Karpas-422 (cell line): ENCODE measurements around the gene GABPB1. TPM values are rescaled to one million over a fixed set of nuclear protein-coding genes. Genes with fewer than 3 reads are reported as not detected.
A peak's percentile ranks its signal among the peaks of the same experiment; 100 is the strongest.

Experiments used
- DNase-seq: peaks from one replicate; pipeline ENCODE4 v3.0.0-alpha.2; 2015
- H2AFZ ChIP-seq: fragments of 200-600 bp; sonication (generic); 2 replicates; pipeline ENCODE4 v1.6.1; 2014; ENCODE audit warnings: antibody characterized with exemption, low read length, mixed read lengths
- H3K27ac ChIP-seq: fragments of 200-600 bp; sonication (generic); 2 replicates; pipeline ENCODE4 v1.5.1; 2014; ENCODE audit warnings: mild to moderate bottlenecking, low read length, moderate library complexity
- H3K27me3 ChIP-seq: fragments of 200-600 bp; sonication (generic); 2 replicates; pipeline ENCODE4 v1.6.1; 2014; ENCODE audit warnings: low read length, mixed read lengths
- H3K36me3 ChIP-seq: fragments of 200-600 bp; sonication (generic); 2 replicates; pipeline ENCODE4 v1.6.1; 2014; ENCODE audit warnings: low read length, mixed read lengths; ENCODE audit not compliant: insufficient read depth
- H3K4me1 ChIP-seq: fragments of 200-600 bp; sonication (generic); 2 replicates; pipeline ENCODE4 v1.6.1; 2014; ENCODE audit warnings: mild to moderate bottlenecking, low read length, mixed read lengths
- H3K4me2 ChIP-seq: fragments of 200-600 bp; sonication (generic); 2 replicates; pipeline ENCODE4 v1.6.1; 2014; ENCODE audit warnings: low read length, low read depth, mild to moderate bottlenecking; ENCODE audit not compliant: poor library complexity, severe bottlenecking
- H3K4me3 ChIP-seq: fragments of 200-600 bp; sonication (generic); 2 replicates; pipeline ENCODE4 v1.5.1; 2014; ENCODE audit warnings: mild to moderate bottlenecking, antibody characterized with exemption, low read length, mixed read lengths
- H3K79me2 ChIP-seq: fragments of 200-600 bp; sonication (generic); 2 replicates; pipeline ENCODE4 v1.6.1; 2014; ENCODE audit warnings: mild to moderate bottlenecking, low read length, mixed read lengths
- H3K9ac ChIP-seq: fragments of 200-600 bp; sonication (generic); 2 replicates; pipeline ENCODE4 v1.6.0; 2014; ENCODE audit warnings: low read length
- H3K9me2 ChIP-seq: fragments of 200-600 bp; sonication (generic), shearing (Covaris generic); replicated peaks from 2 replicates; pipeline ENCODE4 v1.6.0; 2014; ENCODE audit warnings: mild to moderate bottlenecking, low read length, moderate library complexity; ENCODE audit not compliant: insufficient read depth
- H3K9me3 ChIP-seq: fragments of 300-700, 200-600 bp; sonication (generic); 2 replicates; pipeline ENCODE4 v1.6.1; 2014; ENCODE audit warnings: low read length, mixed read lengths
- H4K20me1 ChIP-seq: fragments of 200-600 bp; sonication (generic); 2 replicates; pipeline ENCODE4 v1.6.1; 2014; ENCODE audit warnings: mild to moderate bottlenecking, antibody characterized with exemption, low read length, low read depth; ENCODE audit not compliant: insufficient read depth
- total RNA-seq: library from RNA; depleted of rRNA; stranded (reverse); fragments of >200 nt; shearing (Covaris generic); gene quantifications from 2 replicates; pipeline ENCODE4 v1.2.3, GENCODE V29; 2014; ENCODE audit warnings: low replicate concordance

GABPB1 gene
- total RNA-seq, 1 experiment from 2014 or later, result 30.4 TPM

GRCh38 chr15:50355619-50355905, 564 bp upstream of the GABPB1 start:
- no peaks in the 10 kb centered on the region for H3K9me3 ChIP-seq
- no peak for DNase-seq
- peaks cover 32% of the 10 kb centered on the region for H3K36me3 ChIP-seq
- H3K4me2 ChIP-seq, result peak overlapping the region; percentile 91
- H3K27me3 ChIP-seq, result no peaks in the 10 kb centered on the region
- peak overlapping the region; percentile 90 for H3K4me3 ChIP-seq
- no peak overlapping the region for H2AFZ ChIP-seq
- H4K20me1 ChIP-seq, result no peaks in the 10 kb centered on the region; the same call in 1 of the 2 replicates
- peak overlapping the region; percentile 97 for H3K9ac ChIP-seq
- peak overlapping the region; percentile 84 for H3K27ac ChIP-seq
- H3K4me1 ChIP-seq, result peaks cover 43% of the 10 kb centered on the region
- H3K79me2 ChIP-seq, result peaks cover 73% of the 10 kb centered on the region
- H3K9me2 ChIP-seq, result no peaks in the 10 kb centered on the region

GRCh38 chr15:50353975-50354837, 792 bp downstream of the GABPB1 start:
- Histone ChIP-seq H3K79me2 (peaks cover 86% of the 10 kb centered on the region), H2AFZ (no peak overlapping the region; the same call in 1 of the 2 replicates), H3K27ac (peak overlapping the region; percentile 84), H3K4me3 (peak overlapping the region; percentile 90), H3K36me3 (peaks cover 26% of the 10 kb centered on the region), H3K9me3 (no peaks in the 10 kb centered on the region), H3K27me3 (no peaks in the 10 kb centered on the region), H3K9me2 (no peaks in the 10 kb centered on the region), H3K4me1 (peaks cover 57% of the 10 kb centered on the region), H3K9ac (peak overlapping the region; percentile 97), H4K20me1 (no peaks in the 10 kb centered on the region; the same call in 1 of the 2 replicates), H3K4me2 (peak overlapping the region; percentile 91)
- DNase-seq, result peak; percentile 79

DNA sequence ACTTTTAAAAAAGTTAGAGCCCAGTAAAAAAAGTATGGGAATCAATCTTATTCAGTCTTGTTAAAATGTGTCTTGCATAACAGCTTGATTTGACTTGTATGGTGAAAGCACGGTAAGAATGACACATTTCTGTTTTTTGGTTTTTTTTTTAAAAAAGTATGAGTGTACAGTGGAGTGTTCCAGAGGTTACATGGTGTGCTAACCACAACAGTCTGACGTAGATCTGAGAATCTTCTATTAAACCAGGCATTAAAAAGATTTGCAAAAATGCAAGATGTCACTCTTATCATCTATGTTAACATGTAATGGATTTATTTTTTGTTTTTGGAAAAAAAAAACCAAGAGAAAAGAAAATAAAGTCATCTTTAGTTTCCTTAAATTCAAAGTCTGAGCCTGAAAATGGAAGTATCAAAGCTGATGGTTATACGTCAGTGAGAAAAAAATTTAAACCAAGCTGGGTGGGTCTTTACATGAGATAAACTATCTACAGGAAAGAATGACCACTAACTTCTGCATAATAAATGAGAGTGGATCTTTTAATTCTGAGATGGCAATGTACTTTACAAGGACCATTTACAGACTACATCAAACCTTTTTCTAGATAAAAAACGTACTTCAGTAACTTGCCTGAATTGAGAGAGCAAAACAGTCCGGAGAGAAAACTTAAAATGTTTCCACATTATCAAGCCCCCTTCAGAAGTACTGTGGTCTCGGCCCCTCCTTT, 1.6 kb downstream of the GABPB1 start:
- peak overlapping the region; percentile 84 for H3K27ac ChIP-seq
- no peaks in the 10 kb centered on the region for H3K27me3 ChIP-seq
- no peak overlapping the region for H2AFZ ChIP-seq
- peak; percentile 65 for DNase-seq
- H3K36me3 ChIP-seq, result peaks cover 20% of the 10 kb centered on the region
- H3K9ac ChIP-seq, result peak overlapping the region; percentile 97
- H3K9me2 ChIP-seq, result no peaks in the 10 kb centered on the region
- no peaks in the 10 kb centered on the region for H3K9me3 ChIP-seq
- no peaks in the 10 kb centered on the region; the same call in 1 of the 2 replicates for H4K20me1 ChIP-seq
- peaks cover 94% of the 10 kb centered on the region for H3K79me2 ChIP-seq
- H3K4me1 ChIP-seq, result peaks cover 59% of the 10 kb centered on the region
- peak overlapping the region; percentile 90 for H3K4me3 ChIP-seq
- peak overlapping the region; percentile 91 for H3K4me2 ChIP-seq

- DNase-seq, result no peak
- Histone ChIP-seq H3K27ac (peak overlapping the region; percentile 7; the same call in 1 of the 2 replicates), H3K9me3 (no peaks in the 10 kb centered on the region), H3K9me2 (no peaks in the 10 kb centered on the region), H3K4me1 (peaks cover 44% of the 10 kb centered on the region), H3K4me2 (peak overlapping the region; percentile 91), H3K4me3 (peak overlapping the region; percentile 31; the same call in 1 of the 2 replicates), H3K27me3 (no peaks in the 10 kb centered on the region), H3K9ac (peak overlapping the region; percentile 23), H4K20me1 (no peaks in the 10 kb centered on the region; the same call in 1 of the 2 replicates), H2AFZ (no peak overlapping the region), H3K79me2 (peaks cover 99% of the 10 kb centered on the region), H3K36me3 (no peaks in the 10 kb centered on the region)
These were observed 4.4 kb downstream of the GABPB1 start for GRCh38 chr15:50350621-50351020.

GRCh38 chr15:50345298-50345697, 9.7 kb downstream of the GABPB1 start:
- H3K79me2 ChIP-seq, result peaks cover 88% of the 10 kb centered on the region

DNA sequence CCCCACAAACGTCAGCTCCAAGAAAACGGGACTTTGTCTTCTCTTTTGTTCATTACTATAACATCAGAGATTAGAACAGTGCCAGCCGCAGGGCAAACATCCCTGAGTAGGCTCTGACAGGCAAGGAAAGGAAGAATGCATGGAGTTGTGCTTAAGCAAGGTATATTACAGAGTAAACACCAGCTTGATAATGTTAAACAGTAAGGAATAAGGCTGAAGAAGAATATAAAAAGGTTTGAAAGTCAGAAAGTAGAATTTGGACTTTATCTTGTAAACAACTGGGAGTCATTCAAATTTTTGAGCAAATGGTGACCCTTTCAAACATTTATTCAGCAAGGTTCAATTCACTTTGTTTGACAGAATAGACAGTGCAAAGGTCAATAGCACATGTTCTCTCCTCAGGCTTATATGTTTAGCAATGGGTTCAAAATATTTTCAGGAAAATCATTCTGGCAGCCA, 11.0 kb downstream of the GABPB1 start:
- Histone ChIP-seq H3K27ac (no peak overlapping the region), H3K4me1 (peaks cover 4% of the 10 kb centered on the region), H3K79me2 (peaks cover 88% of the 10 kb centered on the region), H3K4me2 (no peak overlapping the region), H3K9ac (no peak overlapping the region), H4K20me1 (no peaks in the 10 kb centered on the region), H3K9me2 (no peaks in the 10 kb centered on the region), H3K4me3 (no peak overlapping the region), H3K9me3 (no peaks in the 10 kb centered on the region), H3K27me3 (no peaks in the 10 kb centered on the region), H3K36me3 (no peaks in the 10 kb centered on the region), H2AFZ (no peak overlapping the region)
- no peak for DNase-seq

More at GRCh38 chr15:50345298-50345697, 9.7 kb downstream of the GABPB1 start:
- no peaks in the 10 kb centered on the region for H3K36me3 ChIP-seq
- no peaks in the 10 kb centered on the region for H3K27me3 ChIP-seq
- no peak overlapping the region for H2AFZ ChIP-seq
- H4K20me1 ChIP-seq, result no peaks in the 10 kb centered on the region
- H3K9ac ChIP-seq, result no peak overlapping the region
- no peak overlapping the region for H3K4me3 ChIP-seq
- peaks cover 16% of the 10 kb centered on the region for H3K4me1 ChIP-seq
- H3K9me3 ChIP-seq, result no peaks in the 10 kb centered on the region
- no peaks in the 10 kb centered on the region for H3K9me2 ChIP-seq
- H3K4me2 ChIP-seq, result no peak overlapping the region
- no peak for DNase-seq
- no peak overlapping the region for H3K27ac ChIP-seq

DNA sequence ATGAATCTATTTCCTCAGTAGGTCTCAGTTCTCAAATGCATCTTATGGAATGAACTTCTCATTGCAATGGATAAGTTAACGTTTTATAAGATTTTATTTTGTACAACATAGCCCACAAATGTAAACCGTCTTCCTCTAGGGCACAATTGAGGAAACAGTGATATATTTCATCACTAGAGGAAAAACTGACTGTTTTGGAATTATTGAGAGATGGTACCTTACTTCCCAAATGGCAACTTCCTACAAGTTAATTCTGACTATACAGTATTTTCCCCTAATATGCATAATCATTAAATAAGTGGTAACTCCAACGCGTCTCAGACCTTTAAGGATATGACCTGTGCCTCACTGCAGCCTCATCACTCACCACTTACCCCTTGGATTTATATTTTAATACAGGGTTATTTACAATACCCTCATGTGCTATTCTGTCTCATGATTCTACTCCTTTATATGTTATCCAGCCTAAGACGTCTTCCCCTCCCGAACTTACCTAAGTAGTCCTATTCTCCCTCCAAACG, 13.3 kb downstream of the GABPB1 start:
- Histone ChIP-seq H3K4me2 (no peak overlapping the region), H3K27ac (no peak overlapping the region), H3K9me2 (no peaks in the 10 kb centered on the region), H3K79me2 (peaks cover 80% of the 10 kb centered on the region), H2AFZ (no peak overlapping the region), H4K20me1 (no peaks in the 10 kb centered on the region), H3K36me3 (no peaks in the 10 kb centered on the region), H3K27me3 (no peaks in the 10 kb centered on the region), H3K4me1 (peaks cover 3% of the 10 kb centered on the region), H3K4me3 (no peak overlapping the region), H3K9ac (no peak overlapping the region), H3K9me3 (no peaks in the 10 kb centered on the region)
- DNase-seq, result no peak

GRCh38 chr15:50340416-50340815, 14.6 kb downstream of the GABPB1 start:
- Histone ChIP-seq H3K4me2 (no peak overlapping the region), H3K79me2 (peaks cover 73% of the 10 kb centered on the region)

More at GRCh38 chr15:50340416-50340815, 14.6 kb downstream of the GABPB1 start:
- no peak overlapping the region for H3K4me3 ChIP-seq
- H3K9me3 ChIP-seq, result no peaks in the 10 kb centered on the region
- no peaks in the 10 kb centered on the region for H4K20me1 ChIP-seq
- DNase-seq, result no peak
- H3K27ac ChIP-seq, result no peak overlapping the region
- no peaks in the 10 kb centered on the region for H3K9me2 ChIP-seq
- no peaks in the 10 kb centered on the region for H3K36me3 ChIP-seq
- no peak overlapping the region for H2AFZ ChIP-seq
- H3K27me3 ChIP-seq, result no peaks in the 10 kb centered on the region
- no peak overlapping the region for H3K9ac ChIP-seq
- peaks cover 3% of the 10 kb centered on the region for H3K4me1 ChIP-seq
